Esophagus muscularis mucosa (tissue), 4 donors: ENCODE measurements around the gene SOX11.

ENCODE experiments used
- EP300 ChIP-seq: sonication (generic); formaldehyde crosslinking; IDR thresholded peaks from one replicate; pipeline ENCODE4 v1.6.1; 2017; ENCODE audit warnings: antibody characterized with exemption
- POLR2A ChIP-seq: fragments of 450-650 bp; IDR thresholded peaks from one replicate; pipeline ENCODE4 v1.6.1; 2017; ENCODE audit warnings: antibody characterized with exemption, moderate library complexity, mild to moderate bottlenecking, low read depth
- POLR2AphosphoS5 ChIP-seq, 2 donors: sonication (generic); formaldehyde crosslinking; IDR thresholded peaks; one replicate each; pipeline ENCODE4 v1.6.1; 2017; ENCODE audit warnings: antibody characterized with exemption in 2 of 2
- TF ChIP-seq, protein P1 (sequence below), 3 experiments: fragments of 200-600 bp in 2 of 3; fragments of 450-650 bp in 1 of 3; sonication (generic) in 2 of 3; IDR thresholded peaks; one replicate each; pipeline ENCODE4 v1.5.1; 2017 to 2019; ENCODE audit warnings: antibody characterized with exemption in 3 of 3, mild to moderate bottlenecking in 2 of 3, moderate library complexity in 1 of 3

DNA sequence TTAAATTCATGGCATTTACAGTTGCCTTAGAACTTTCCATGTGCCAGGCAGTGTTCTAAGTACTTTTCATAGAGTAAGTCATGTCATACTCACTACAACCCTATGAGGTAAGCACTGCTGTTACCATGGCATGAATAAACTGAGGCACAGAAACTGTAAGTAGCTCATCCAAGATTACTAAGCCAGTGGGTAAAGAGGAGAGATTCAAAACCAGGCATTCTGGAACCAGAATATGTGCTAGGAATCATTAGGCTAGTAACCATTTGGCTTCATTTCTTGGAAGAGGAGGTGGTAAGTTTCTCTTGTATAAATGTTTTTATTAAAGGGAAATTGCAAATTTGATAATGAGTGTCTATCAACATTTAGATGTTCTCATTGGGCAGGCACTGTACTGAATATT is 35.1 kb downstream of the SOX11 start:
- TF ChIP-seq POLR2AphosphoS5 (IDR thresholded peaks at IDR 0.05) = no peak
- TF ChIP-seq, protein P1, sequence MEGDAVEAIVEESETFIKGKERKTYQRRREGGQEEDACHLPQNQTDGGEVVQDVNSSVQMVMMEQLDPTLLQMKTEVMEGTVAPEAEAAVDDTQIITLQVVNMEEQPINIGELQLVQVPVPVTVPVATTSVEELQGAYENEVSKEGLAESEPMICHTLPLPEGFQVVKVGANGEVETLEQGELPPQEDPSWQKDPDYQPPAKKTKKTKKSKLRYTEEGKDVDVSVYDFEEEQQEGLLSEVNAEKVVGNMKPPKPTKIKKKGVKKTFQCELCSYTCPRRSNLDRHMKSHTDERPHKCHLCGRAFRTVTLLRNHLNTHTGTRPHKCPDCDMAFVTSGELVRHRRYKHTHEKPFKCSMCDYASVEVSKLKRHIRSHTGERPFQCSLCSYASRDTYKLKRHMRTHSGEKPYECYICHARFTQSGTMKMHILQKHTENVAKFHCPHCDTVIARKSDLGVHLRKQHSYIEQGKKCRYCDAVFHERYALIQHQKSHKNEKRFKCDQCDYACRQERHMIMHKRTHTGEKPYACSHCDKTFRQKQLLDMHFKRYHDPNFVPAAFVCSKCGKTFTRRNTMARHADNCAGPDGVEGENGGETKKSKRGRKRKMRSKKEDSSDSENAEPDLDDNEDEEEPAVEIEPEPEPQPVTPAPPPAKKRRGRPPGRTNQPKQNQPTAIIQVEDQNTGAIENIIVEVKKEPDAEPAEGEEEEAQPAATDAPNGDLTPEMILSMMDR (IDR thresholded peaks at IDR 0.05) = no peak
- no peak for TF ChIP-seq POLR2A
- no peak for TF ChIP-seq EP300
